ENCODE data around the gene IDI2. TPM values are rescaled to one million over a fixed set of nuclear protein-coding genes. Genes with fewer than 3 reads are reported as not detected.

Gene IDI2
- total RNA-seq, 4 donors from 2014 or later: not detected

GRCh38 chr10:1026578-1026977, 919 bp upstream of the IDI2 start:
- Histone ChIP-seq H3K27ac (no peak overlapping the region), H3K4me3 (replicated peaks in 1 of 3) (no peak overlapping the region), H3K4me1 (no peaks in the 10 kb centered on the region), H3K36me3 (no peaks in the 10 kb centered on the region), H3K27me3 (no peaks in the 10 kb centered on the region), H3K9me3 (no peaks in the 10 kb centered on the region)
- DNase-seq: no peak
- TF ChIP-seq CTCF (IDR thresholded peaks at IDR 0.05): no peak
- TF ChIP-seq POLR2A (IDR thresholded peaks at IDR 0.05): no peak
- 91 to 94% methylated on average over 6 of the region's 6 CpGs for WGBS, 2 donors
- intact Hi-C loops (cut with DNase I): no loop called here

- Histone ChIP-seq H3K27ac (no peak overlapping the region), H3K27me3 (no peaks in the 10 kb centered on the region), H3K4me3 (replicated peaks in 1 of 3) (no peak overlapping the region), H3K4me1 (no peaks in the 10 kb centered on the region), H3K36me3 (peaks cover 0 to 6% of the 10 kb centered on the region in 2 donors), H3K9me3 (no peaks in the 10 kb centered on the region)
- DNase-seq: no peak
- TF ChIP-seq CTCF (IDR thresholded peaks at IDR 0.05): no peak
- TF ChIP-seq POLR2A (IDR thresholded peaks at IDR 0.05): no peak
- 88 to 91% methylated on average over 12 of the region's 12 CpGs for WGBS, 2 donors
- intact Hi-C loops (cut with DNase I): no loop called here
Measured at GRCh38 chr10:1024103-1024502, 1.6 kb downstream of the IDI2 start.

- DNase-seq: no peak
Measured at GRCh38 chr10:1022413-1022812, 3.2 kb downstream of the IDI2 start.

GRCh38 chr10:1020958-1021357, 4.7 kb downstream of the IDI2 start:
- Histone ChIP-seq H3K36me3 (peaks cover 23 to 30% of the 10 kb centered on the region in 2 donors), H3K9me3 (no peaks in the 10 kb centered on the region), H3K27ac (no peak overlapping the region), H3K27me3 (no peaks in the 10 kb centered on the region), H3K4me3 (replicated peaks in 1 of 3) (no peak overlapping the region), H3K4me1 (no peaks in the 10 kb centered on the region)
- TF ChIP-seq CTCF (IDR thresholded peaks at IDR 0.05): no peak
- TF ChIP-seq POLR2A (IDR thresholded peaks at IDR 0.05): no peak
- WGBS, 2 donors: 92 to 98% methylated on average over 6 to 8 of the region's 9 CpGs
- intact Hi-C loops (cut with DNase I): no loop called here
- no peak for DNase-seq

More at GRCh38 chr10:1022413-1022812, 3.2 kb downstream of the IDI2 start:
- Histone ChIP-seq H3K27me3 (no peaks in the 10 kb centered on the region), H3K4me3 (replicated peaks in 1 of 3) (no peak overlapping the region), H3K4me1 (no peaks in the 10 kb centered on the region), H3K27ac (no peak overlapping the region), H3K9me3 (no peaks in the 10 kb centered on the region), H3K36me3 (peaks cover 9 to 16% of the 10 kb centered on the region in 2 donors)
- intact Hi-C loops (cut with DNase I): no loop called here
- WGBS, 2 donors: 69% methylated on average over 12 of the region's 12 CpGs
- TF ChIP-seq CTCF (IDR thresholded peaks at IDR 0.05) (no peak), POLR2A (IDR thresholded peaks at IDR 0.05) (no peak)

GRCh38 chr10:1020460-1020859, 5.2 kb downstream of the IDI2 start:
- no peak for DNase-seq
- WGBS, 2 donors: 90 to 95% methylated on average over 10 of the region's 10 CpGs
- no peaks in the 10 kb centered on the region for H3K27me3 ChIP-seq
- intact Hi-C loops (cut with DNase I): no loop called here
- no peak overlapping the region for H3K27ac ChIP-seq
- H3K4me1 ChIP-seq: no peaks in the 10 kb centered on the region
- H3K9me3 ChIP-seq: no peaks in the 10 kb centered on the region
- TF ChIP-seq CTCF (IDR thresholded peaks at IDR 0.05) (no peak), POLR2A (IDR thresholded peaks at IDR 0.05) (no peak)
- peaks cover 27 to 34% of the 10 kb centered on the region in 2 donors for H3K36me3 ChIP-seq
- H3K4me3 ChIP-seq (replicated peaks in 1 of 3): no peak overlapping the region

Measured in thyroid gland (tissue), 4 donors.